Activated CD8-positive, alpha-beta T cell treated with anti-CD3 and anti-CD28 coated beads for 36 hours (primary cell): ENCODE data around the gene CEP41. TPM values are rescaled to one million over a fixed set of nuclear protein-coding genes. Genes with fewer than 3 reads are reported as not detected.

ENCODE experiments used
- ATAC-seq: fragments of 200-7000 bp; cut with Tn5 transposase; one replicate; pipeline ENCODE4 v1.10.0; 2021; ENCODE audit warnings: mild to moderate bottlenecking, moderate library complexity
- CTCF ChIA-PET: fragments of 350-600 bp; sonication (Branson Sonifier 250); formaldehyde crosslinking; loops from one replicate; lab custom pipeline; 2021; ENCODE audit warnings: antibody characterized with exemption; lab: Charles Lee
- POLR2A ChIA-PET: fragments of 350-600 bp; sonication (Branson Sonifier 250); formaldehyde crosslinking; loops from one replicate; lab custom pipeline; 2021; ENCODE audit warnings: antibody characterized with exemption; lab: Charles Lee
- DNase-seq: peaks from one replicate; pipeline ENCODE4 v3.0.0-alpha.2; 2020
- H3K27ac Mint-ChIP-seq: one replicate; pipeline ENCODE4 v1.8.0; 2021; ENCODE audit warnings: mild to moderate bottlenecking, mixed read lengths
- H3K27me3 Mint-ChIP-seq: one replicate; pipeline ENCODE4 v1.8.0; 2021; ENCODE audit warnings: mixed read lengths
- H3K36me3 Mint-ChIP-seq: one replicate; pipeline ENCODE4 v1.8.0; 2021; ENCODE audit warnings: low read depth, mixed read lengths
- H3K4me1 Mint-ChIP-seq: one replicate; pipeline ENCODE4 v1.8.0; 2021; ENCODE audit warnings: low read depth, mixed read lengths
- H3K4me3 Mint-ChIP-seq: one replicate; pipeline ENCODE4 v1.8.0; 2021; ENCODE audit warnings: mild to moderate bottlenecking, moderate library complexity, mixed read lengths
- H3K9me3 Mint-ChIP-seq: one replicate; pipeline ENCODE4 v1.8.0; 2021; ENCODE audit warnings: mixed read lengths
- CTCF ChIP-seq: fragments of 200-600 bp; IDR thresholded peaks from one replicate; pipeline ENCODE4 v1.8.0; 2022; ENCODE audit warnings: antibody characterized with exemption, mild to moderate bottlenecking
- intact Hi-C: fragments of 100-400 bp; cut with micrococcal nuclease; formaldehyde crosslinking; loops from one replicate; pipeline ENCODE4 v1.10.0; 2022
- total RNA-seq, 2 experiments: library from RNA; stranded (reverse); gene quantifications; one replicate each; pipeline ENCODE4 v1.2.3, GENCODE V29; 2021

Gene CEP41
- total RNA-seq, 2 experiments from 2014 or later = 28.0 to 28.1 TPM

- Mint-ChIP-seq H3K27ac (no peak overlapping the region), H3K4me3 (no peak overlapping the region), H3K4me1 (peaks cover 26% of the 10 kb centered on the region), H3K36me3 (peaks cover 31% of the 10 kb centered on the region), H3K9me3 (no peaks in the 10 kb centered on the region), H3K27me3 (no peaks in the 10 kb centered on the region)
- no peak for DNase-seq
- POLR2A ChIA-PET = interaction anchor here (0.9 kb wide), 1 partner anchor 49 kb away, joined by 3 read pairs; no protein-coding TSS in a partner anchor
- CTCF ChIA-PET = interaction anchor here (1.2 kb wide), 1 partner anchor 14 kb away, joined by 3 read pairs; no protein-coding TSS in a partner anchor
- TF ChIP-seq CTCF = no peak
- no peak for ATAC-seq
- intact Hi-C loops = no loop called here
Observed at GRCh38 chr7:130397758-130398073, 43.1 kb downstream of the CEP41 start.

DNA sequence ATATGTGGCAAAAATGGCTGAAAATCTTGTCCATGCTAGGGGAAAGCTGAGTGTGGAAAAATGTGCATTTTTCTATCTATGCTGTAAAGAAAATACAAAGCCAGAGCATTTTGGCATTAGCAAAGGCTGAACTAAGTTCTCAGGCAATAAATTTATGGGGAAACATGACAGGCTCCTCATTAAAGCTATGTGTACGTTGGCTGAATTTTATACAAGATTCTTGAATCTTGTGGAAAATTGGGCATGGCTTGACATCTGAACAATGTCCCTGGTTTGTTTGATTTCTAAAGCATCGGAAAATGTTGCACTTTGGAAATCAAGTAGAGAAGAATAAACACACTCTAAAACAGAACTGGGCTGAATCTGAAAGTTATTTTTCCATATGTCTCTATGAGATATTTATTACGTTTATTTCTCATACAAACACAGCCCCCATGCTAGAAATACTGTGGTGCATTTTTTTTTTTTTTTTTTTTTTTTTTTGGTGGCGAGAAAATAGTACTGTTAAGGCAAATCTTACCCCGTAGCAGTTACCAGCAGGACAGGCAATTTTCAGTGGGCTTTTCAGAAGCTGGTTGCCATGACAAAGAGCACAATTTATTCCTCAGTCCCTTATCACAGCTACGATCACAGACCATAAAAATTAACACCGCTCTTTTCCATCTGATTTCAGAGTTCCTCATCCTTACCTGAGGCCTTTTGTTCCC lies 43.6 kb downstream of the CEP41 start:
- TF ChIP-seq CTCF = no peak
- Mint-ChIP-seq H3K36me3 (peaks cover 27% of the 10 kb centered on the region), H3K27me3 (no peaks in the 10 kb centered on the region), H3K4me3 (no peak overlapping the region), H3K9me3 (no peaks in the 10 kb centered on the region), H3K4me1 (peaks cover 24% of the 10 kb centered on the region), H3K27ac (no peak overlapping the region)
- ATAC-seq (no peak), DNase-seq (no peak)
- ChIA-PET CTCF (interaction anchor here (1.2 kb wide), 1 partner anchor 14 kb away, joined by 3 read pairs; no protein-coding TSS in a partner anchor), POLR2A (interaction anchor here (0.9 kb wide), 1 partner anchor 50 kb away, joined by 3 read pairs; no protein-coding TSS in a partner anchor)
- intact Hi-C loops = no loop called here

GRCh38 chr7:130396109-130396508 lies 44.7 kb downstream of the CEP41 start:
- Mint-ChIP-seq H3K4me1 (peaks cover 24% of the 10 kb centered on the region), H3K36me3 (peaks cover 25% of the 10 kb centered on the region), H3K9me3 (no peaks in the 10 kb centered on the region), H3K27ac (peak overlapping the region; percentile 27), H3K4me3 (no peak overlapping the region), H3K27me3 (no peaks in the 10 kb centered on the region)
- intact Hi-C loops = no loop called here
- ChIA-PET CTCF (interaction anchor here (1.0 to 1.2 kb wide), 2 partner anchors 15 to 17 kb away, joined by 3 read pairs; no protein-coding TSS in a partner anchor), POLR2A (no interaction called here)
- no peak for ATAC-seq
- DNase-seq = no peak
- TF ChIP-seq CTCF = no peak

GRCh38 chr7:130395421-130395820 lies 45.4 kb downstream of the CEP41 start:
- Mint-ChIP-seq H3K4me3 (peak overlapping the region; percentile 27), H3K4me1 (peaks cover 24% of the 10 kb centered on the region), H3K27ac (peak overlapping the region; percentile 71), H3K9me3 (no peaks in the 10 kb centered on the region), H3K36me3 (peaks cover 20% of the 10 kb centered on the region), H3K27me3 (no peaks in the 10 kb centered on the region)
- ChIA-PET CTCF (no interaction called here), POLR2A (no interaction called here)
- intact Hi-C loops = no loop called here
- TF ChIP-seq CTCF = no peak
- ATAC-seq (no peak), DNase-seq (no peak)
